ENCODE data around the gene TRAPPC4. TPM values are rescaled to one million over a fixed set of nuclear protein-coding genes. Genes with fewer than 3 reads are reported as not detected.
A peak's percentile ranks its signal among the peaks of the same experiment; 100 is the strongest.
"Not testable (repeated sequence)": the region's sequence is repeated elsewhere in the genome, so short reads cannot be mapped to it uniquely, and the experiment has no call there.

TRAPPC4 gene
- polyA plus RNA-seq, 3 donors = 92.9 to 142 (median 100) TPM

DNA sequence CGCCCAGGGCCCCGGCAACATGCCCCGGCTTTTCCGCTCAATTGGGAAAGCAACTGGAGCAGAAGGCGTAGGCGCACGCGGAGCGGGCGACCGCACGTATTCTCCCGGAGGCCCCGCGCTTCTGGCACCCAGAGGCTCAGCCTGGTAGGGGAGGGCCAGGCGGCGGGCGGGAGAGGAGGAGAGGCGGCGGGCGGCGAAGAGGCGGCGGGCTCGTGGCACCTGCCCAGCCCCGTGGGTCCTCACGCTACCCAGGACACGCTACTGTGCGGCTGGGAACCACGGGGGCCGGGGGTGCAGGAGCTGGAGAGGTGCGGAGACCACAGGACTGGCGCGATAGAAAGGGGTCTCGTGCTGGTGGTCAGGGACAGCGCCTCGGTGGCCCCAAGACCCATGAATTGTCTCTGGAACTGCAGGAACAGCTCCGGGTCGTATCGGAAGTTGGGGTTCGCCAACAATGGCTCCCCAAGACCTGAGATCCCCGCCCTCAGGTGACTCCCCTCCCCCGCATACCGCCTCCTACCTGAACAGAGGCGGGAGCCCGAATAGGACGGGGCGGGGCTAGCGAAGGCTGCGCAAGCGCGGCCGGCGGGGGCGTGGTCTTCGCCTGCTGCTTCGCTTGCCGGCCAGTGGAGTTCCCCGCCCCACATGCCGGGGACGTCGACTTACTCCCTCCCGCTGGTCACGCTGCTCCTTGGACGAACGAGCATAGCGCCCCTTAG, 11.9 kb downstream of the TRAPPC4 start, which contains the start of gene SLC37A4:
SLC37A4 (minus strand) TSS at position 549 of the 719 bp plus-strand sequence.
- peak; percentile 87 to 94 (median 88) for DNase-seq (ENCODE audit: low read depth in 3 of 3, low spot score in 2 of 3)

DNA sequence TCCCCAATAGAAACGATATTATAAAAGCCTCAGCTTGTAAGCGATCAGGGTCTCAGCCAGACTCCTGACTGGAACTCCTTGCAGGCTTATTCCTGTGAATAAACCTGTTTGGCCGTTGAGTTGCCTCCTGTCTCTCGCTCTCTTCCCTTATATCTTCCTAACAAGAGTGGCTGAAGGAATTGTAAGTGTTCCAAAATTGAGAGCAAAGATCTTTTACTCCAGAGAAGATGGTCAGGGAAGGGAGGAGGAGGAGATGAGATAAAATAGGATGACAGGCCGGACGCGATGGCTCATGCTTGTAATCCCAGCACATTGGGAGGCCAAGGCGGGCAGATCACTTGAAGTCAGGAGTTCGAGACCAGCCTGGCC, 13.3 kb downstream of the TRAPPC4 start:
- DNase-seq (ENCODE audit: low read depth in 3 of 3, low spot score in 2 of 3) = no peak

DNA sequence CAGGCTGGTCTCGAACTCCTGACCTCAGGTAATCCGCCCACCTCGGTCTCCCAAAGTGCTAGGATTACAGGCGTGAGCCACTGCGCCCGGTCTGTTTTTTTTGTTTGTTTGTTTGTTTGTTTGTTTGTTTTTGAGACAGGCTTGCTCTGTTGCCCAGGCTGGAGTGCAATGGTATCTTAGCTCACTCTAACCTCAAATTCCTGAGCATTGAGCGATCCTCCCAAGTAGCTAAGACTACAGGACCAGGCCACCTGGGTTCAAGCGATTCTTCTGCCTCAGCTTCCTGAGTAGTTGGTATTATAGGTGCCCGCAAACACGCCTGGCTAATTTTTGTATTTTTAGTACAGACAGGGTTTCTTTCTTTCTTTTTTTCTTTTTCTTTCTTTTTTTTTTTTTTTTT, 14.9 kb downstream of the TRAPPC4 start:
- DNase-seq (ENCODE audit: low read depth in 3 of 3, low spot score in 2 of 3) = not testable (repeated sequence)

DNA sequence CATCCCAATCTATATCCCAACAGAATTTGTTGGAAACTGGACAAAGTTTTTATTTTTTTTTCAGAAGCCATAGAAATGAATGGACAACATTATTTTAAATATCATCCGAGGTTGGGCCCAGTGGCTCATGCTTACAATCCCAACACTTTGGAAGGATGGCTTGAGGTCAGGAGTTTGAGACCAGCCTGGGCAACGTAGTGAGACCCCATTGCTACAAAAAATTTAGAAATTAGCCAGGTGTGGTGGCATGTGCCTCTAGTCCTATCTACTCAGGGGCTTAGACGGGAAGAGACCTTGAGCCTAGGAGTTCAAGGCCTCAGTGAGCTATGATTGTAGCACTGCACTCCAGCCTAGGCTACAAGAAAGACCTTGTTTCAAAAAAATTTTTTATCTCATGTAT, 16.2 kb downstream of the TRAPPC4 start:
- DNase-seq (ENCODE audit: low read depth in 3 of 3, low spot score in 2 of 3) = no peak

DNA sequence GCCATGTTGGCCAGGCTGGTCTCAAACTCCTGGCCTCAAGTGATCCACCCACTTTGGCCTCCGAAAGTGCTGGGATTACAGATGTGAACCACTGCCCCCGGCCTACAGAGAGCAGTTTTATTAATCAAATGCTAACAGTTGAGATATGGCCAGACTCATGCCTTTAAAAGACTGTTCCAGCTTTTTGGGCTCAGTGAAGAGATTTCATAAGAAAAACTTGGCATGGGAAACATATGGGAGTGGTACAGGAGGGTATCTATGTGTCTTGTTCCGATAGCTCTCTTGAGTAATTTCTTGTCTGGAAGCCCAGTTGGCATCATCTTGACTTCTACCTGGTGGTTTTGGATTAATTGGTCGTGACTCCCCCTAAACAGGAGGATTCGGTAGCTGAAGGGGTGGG, 20.3 kb downstream of the TRAPPC4 start:
- DNase-seq (ENCODE audit: low read depth in 3 of 3, low spot score in 2 of 3) = no peak

DNA sequence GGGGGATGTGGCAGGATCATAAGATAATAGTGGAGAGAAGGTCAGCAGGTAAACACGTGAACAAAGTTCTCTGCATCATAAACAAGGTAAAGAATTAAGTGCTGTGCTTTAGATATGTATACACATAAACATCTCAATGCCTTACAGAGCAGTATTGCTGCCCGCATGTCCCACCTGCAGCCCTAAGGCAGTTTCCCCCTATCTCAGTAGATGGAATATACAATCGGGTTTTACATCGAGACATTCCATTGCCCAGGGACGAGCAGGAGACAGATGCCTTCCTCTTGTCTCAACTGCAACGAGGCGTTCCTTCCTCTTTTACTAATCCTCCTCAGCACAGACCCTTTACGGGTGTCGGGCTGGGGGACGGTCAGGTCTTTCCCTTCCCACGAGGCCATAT, 20.9 kb downstream of the TRAPPC4 start:
- not testable (repeated sequence) for DNase-seq (ENCODE audit: low read depth in 3 of 3, low spot score in 2 of 3)

DNA sequence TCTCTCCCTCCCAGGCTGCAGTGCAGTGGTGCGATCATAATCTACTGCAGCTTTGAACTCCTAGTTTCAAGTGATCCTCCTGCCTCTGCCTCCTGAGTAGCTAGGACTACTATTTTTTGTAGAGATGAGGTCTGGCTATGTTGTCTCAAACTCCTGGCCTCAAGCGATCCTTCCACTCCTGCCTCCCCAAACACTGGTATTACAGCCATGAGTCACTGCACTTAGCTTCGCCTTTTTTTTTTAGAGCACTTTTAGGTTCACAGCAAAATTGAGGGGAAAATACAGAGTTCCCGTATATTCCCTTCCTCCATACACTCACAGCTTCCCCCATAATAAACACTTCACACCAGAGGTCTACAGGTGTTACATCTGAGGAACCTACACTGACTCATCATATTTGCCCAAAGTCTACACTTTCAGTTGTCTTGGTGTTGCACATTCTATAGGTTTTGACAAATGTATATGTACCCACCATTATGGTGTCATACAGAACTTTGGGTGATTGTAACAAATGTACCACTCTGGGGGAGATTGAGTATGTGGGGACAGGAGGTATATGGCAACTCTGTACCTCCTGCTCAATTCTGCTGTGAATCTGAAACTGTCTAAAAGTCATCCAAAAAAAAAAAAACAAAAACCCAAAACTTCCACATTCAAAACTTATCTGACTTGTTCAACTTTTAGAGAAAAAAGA, 23.4 kb downstream of the TRAPPC4 start:
- DNase-seq (ENCODE audit: low read depth in 3 of 3, low spot score in 2 of 3) = no peak

DNA sequence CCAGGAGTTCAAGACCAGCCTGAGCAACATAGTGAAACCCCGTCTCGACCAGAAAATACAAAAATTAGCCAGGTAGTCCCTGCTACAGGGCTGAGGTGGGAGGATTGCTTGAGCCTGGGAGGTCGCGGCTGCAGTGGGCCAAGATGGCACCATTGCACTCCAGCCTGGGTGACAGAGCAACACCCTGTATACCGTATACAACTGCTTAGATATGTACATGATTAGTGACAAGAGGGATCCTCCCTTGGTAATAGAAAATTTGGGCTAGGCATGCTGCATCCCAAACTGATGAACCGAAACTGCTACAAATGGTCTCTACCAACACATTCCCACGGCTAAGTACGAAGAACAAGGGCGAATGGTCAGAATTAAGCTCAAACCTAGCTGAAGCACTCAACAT, 24.4 kb downstream of the TRAPPC4 start:
- no peak for DNase-seq (ENCODE audit: low read depth in 3 of 3, low spot score in 2 of 3)

DNA sequence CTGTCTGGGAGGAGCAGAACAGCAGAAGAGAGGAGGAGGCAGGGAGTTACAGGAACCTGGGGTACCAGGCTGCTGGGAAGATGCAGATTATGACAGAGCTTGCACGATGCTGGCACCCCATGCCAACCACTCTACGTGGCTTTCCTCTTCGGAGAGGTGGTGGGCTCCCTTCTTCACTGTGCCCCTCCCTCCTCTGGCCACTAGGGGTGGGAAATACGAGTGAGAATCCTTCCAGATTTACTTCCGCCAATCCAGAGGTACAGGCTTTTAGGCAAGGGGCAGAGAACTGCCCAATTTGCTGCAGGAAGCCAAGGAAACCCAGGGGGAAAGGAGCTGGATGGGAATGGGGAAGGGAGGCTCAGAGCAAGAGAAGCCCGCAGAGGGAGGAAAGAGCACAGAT, 26.1 kb downstream of the TRAPPC4 start:
- DNase-seq (ENCODE audit: low read depth in 3 of 3, low spot score in 2 of 3) = no peak

DNA sequence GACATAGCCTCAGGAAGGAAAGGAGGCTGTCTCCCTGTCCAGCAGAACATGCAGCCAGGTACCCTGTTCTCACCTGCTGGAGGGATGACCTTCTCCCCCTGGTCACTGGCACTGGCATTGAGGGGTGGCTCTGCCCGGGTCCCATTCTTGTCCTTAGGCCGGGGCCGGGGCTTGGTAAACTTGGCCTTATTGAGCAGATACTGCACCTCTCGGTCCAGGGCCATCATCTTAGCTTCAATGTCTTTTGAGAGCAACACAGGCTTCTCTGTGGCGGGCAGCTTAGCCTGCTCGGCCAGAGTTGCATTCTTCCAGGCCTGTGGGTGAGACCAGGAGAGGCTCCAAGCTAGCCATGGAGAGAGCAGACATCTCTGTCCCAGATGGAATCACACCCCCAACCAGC, 27.9 kb downstream of the TRAPPC4 start:
- DNase-seq (ENCODE audit: low read depth in 3 of 3, low spot score in 2 of 3) = no peak

DNA sequence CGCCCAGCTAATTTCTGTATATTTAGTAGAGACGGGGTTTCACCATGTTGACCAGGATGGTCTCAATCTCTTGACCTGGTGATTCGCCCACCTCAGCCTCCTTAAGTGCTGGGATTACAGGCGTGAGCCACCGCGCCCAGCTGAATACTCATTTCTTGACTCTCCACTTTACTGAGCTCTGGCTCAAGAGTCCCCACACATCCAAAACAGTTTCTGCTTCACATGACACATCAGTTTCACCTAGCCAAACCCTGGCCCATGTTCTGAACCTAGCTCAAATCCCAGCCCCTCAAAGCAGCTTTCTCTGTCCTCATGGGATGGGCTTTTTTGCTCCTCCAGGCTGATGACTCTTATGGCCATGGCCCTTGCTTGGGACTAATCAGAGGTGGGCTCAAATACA, 28.6 kb downstream of the TRAPPC4 start:
- DNase-seq (ENCODE audit: low read depth in 3 of 3, low spot score in 2 of 3) = no peak

DNA sequence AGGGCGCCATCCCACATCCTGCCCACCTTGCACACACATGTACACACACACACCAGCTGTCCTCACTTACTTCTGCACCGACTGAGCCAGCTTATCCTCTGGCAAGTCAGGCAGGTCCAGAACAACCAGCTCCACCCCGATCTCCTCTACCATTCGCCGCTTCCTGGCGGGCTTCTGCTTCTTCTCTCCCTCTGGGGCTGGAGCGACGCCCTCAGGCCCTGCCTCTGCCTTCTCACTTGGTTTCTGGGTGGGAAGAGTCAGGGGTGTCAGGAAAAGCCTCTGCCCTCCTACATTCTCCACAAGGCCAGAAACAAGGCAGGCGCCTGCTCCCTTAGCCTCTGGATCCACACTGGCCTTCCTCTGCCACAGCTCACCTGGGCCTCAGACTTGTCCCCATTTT, 30.1 kb downstream of the TRAPPC4 start:
- DNase-seq (ENCODE audit: low read depth in 3 of 3, low spot score in 2 of 3) = no peak

DNA sequence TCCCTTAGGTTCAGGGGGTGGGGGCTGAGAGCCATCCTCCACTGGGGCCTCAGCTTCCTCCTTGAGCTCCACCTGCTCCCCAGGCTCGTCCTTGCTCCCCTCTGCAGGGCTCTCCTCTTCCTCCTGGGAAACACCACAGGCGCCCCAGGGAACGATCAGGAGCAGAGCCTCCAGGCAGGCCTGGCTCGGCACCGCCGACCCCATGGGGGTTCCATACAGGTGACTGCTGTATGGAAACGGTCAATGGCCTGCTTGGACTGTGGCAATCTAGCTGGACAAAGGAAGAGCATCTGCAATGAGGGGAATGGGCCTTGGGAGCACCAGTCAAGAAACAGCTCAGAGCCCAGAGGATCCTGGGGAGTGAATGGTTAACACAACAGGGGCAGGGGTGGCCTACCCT, 30.5 kb downstream of the TRAPPC4 start:
- DNase-seq (ENCODE audit: low read depth in 3 of 3, low spot score in 2 of 3) = no peak

DNA sequence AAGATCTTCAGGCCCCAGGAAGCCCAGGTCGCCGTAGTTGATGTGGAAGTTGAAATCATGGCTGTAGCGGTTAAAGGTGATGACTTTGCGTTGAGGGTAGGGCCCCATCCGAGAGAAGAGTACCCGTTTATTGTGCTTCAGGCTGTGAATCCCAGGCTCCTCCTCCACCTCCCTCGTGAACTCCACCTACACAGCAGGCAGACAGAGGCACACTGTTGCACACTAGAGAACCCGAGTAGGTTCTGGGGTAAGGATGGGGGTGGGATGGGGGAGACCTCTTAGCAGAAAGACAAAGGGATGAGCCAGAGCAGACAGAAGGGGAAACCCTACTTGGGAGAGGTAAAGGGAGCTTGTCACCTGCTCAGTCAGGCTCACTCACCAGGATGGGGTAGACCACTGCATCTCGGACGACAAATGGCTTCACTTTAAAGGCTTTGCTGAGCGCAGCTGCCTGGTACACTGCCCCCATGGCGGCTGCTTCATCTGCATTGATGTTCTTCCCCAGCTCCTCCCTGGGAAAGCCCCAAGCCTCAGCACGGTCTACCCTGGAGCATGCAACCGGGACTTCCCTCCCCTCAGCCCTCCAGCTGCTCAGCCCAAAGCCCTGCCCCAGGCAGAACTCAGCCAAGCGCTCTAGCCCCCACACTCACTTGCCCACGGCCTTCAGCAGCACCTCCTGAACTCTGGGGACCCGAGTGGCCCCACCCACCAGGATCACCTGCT, 33.0 kb downstream of the TRAPPC4 start:
- no peak for DNase-seq (ENCODE audit: low read depth in 3 of 3, low spot score in 2 of 3)

DNA sequence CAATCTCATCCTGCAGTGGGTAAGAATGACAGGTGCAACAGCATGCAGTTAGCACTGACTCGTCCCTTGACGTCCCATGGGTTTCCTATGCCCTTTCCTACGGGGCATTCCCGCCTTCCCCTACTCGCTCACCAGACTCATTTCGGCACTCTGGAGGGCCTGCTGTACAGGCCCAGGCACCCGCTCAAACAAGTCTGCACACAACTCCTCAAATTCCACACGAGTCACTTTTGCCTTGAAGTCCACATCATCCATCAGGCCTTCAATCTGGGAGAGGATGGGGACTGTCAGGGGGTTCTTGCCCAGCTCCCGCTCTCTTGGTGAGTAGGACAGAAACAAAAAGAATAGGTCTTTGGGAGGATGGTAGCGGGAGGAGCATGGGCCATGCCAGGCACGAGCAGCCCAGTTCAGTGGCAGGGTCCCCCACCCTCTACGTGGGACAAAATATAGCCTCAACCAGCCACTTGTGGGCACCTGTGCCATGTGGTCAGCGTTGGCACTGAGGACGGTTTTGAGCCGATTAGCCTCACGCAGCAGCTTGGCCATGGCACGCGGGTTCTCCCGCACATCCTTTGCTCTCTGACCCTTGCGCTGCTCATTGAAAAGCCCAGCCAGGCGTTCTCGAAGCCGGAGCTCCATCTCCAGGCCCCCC, 33.7 kb downstream of the TRAPPC4 start:
- DNase-seq (ENCODE audit: low read depth in 3 of 3, low spot score in 2 of 3) = no peak

DNA sequence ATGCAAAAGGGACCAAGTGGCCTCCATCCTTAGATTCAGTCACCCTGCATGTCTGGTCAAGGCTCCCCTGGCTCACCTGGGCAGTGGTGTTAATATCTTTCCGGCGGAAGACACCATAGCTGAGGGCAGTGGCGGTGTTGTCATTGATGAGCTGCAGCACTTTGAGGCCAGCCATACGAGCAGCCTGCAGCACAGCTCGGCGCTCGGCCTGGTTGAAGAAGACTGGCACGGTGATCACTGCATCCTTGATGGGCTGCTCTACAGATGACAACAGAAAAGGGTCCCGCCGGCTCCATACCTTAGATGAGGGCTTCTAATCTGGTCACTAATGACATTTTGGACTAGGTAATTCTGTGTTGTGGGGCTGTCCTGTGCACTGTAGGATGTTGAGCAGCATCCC, 35.9 kb downstream of the TRAPPC4 start:
- DNase-seq (ENCODE audit: low read depth in 3 of 3, low spot score in 2 of 3) = no peak

DNA sequence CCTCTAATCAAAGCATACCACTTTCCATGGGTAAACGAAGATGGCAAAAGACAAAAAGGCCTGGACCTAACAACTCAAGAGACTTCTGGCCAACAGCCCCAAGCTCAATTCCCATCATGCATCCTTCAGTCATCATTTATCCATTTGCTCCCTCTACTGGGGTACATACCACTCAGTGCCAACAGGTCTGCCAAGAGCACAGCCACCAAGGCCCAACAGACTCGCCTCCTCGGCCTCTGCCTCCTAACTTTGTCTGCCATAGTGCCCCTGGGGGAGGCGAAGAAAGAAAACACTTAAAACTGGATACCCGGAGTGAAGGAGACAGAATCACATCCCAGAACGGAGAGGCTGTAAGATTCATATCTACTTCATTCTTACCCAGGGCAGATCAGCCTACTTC, 37.3 kb downstream of the TRAPPC4 start:
- DNase-seq (ENCODE audit: low read depth in 3 of 3, low spot score in 2 of 3) = no peak

DNA sequence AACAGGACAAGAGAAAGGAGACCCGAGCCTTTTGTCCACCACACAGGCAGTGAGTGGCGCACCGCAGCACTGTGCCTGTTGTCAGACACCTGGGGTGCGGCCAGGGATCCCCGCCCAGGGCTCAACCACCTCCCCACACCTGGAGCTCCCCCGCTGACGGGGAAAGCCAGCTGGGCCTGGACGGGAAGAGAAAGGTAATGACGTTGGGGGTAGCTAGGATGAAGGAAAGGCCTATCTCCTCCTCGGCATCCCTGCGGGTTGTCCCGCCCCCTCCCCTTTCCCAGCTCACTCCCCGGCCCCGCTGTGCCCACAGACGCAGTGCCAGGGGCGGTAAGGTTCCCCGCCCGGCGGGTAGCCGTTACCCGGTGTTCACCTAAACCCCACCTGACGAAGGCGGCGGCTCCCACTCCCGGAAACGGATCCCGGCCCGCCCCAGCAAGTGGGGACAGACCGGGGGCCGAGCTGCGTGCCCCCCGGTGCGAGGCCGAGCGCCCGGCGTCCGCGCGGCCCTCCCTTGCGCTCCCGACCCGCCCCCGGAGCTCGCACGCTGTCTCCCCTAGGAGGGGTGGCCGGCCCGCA, 37.9 kb downstream of the TRAPPC4 start:
- no peak for DNase-seq (ENCODE audit: low read depth in 3 of 3, low spot score in 2 of 3)

DNA sequence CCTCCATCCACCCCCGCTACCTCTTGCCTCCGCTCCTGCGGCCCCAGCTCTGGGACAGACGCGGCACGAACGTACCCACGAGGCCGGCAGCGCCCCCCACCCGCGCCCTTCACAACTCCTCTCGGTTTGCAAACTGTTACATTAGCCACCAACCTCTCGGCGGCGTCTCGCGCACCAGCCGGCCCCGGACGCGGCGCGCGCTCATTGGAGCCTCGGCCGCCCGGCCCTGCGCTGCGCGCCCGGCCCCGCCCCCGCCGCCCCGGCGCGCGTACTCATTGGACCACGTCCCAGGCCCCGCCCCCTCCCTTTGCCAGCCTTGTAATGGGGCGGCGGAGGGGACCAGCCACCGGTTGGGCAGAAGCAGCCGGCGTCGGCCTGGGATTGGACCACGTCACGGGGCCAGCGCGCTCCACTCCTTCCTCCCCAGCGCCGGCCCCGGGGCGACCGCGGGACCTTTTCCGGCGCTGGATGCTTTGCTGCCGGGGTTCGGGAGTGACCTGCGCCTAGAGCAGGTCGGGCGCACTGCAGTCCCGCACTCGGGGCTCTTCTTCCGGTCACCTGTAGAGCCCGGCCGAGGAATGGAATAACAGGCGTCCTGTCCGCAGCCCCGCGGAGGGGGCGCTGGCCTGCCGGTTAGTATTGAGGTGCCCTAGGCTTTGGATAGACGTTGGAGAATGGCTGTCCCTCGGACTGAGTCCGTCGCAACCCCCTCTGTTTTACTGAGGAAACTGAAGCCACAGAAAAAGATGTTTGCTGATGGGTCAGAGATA, 38.6 kb downstream of the TRAPPC4 start, which contains the start of gene HYOU1:
HYOU1 (minus strand) TSS at position 206 of the 770 bp plus-strand sequence. CDS start 1,045 bp downstream, outside the sequence.
- peak; percentile 73 to 92 (median 91) for DNase-seq (ENCODE audit: low read depth in 3 of 3, low spot score in 2 of 3)

DNA sequence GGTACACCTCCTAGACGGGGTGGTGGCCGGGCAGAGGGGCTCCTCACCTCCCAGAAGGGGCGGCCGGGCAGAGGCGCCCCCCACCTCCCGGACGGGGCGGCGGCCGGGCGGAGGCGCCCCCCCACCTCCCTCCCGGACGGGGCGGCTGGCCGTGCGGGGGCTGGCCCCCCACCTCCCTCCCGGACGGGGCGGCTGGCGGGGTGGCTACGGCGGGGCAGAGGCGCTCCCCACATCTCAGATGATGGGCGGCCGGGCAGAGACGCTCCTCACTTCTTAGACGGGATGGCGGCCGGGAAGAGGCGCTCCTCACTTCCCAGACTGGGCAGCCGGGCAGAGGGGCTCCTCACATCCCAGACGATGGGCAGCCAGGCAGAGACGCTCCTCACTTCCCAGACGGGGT, 40.6 kb downstream of the TRAPPC4 start:
- not testable (repeated sequence) for DNase-seq (ENCODE audit: low read depth in 3 of 3, low spot score in 2 of 3)

Data from right renal cortex interstitium (tissue), 3 donors.